B cell (primary cell): ENCODE results near the gene ZSCAN20. TPM values are rescaled to one million over a fixed set of nuclear protein-coding genes. Genes with fewer than 3 reads are reported as not detected.
"Not testable (repeated sequence)": the region's sequence is repeated elsewhere in the genome, so short reads cannot be mapped to it uniquely, and the experiment has no call there.

ENCODE experiments used
- ATAC-seq: fragments of 200-7000 bp; cut with Tn5 transposase; one replicate; pipeline ENCODE4 v1.10.0; 2021; ENCODE audit warnings: low read depth, mild to moderate bottlenecking, moderate number of reproducible peaks, moderate library complexity
- CTCF ChIA-PET: fragments of 350-600 bp; sonication (Branson Sonifier 250); formaldehyde crosslinking; loops from one replicate; lab custom pipeline; 2021; ENCODE audit warnings: antibody characterized with exemption, inconsistent platforms; lab: Charles Lee
- POLR2A ChIA-PET: fragments of 350-600 bp; sonication (Branson Sonifier 250); formaldehyde crosslinking; loops from one replicate; lab custom pipeline; 2021; ENCODE audit warnings: antibody characterized with exemption; lab: Charles Lee
- DNase-seq: peaks from one replicate; pipeline ENCODE4 v3.0.0; 2013
- H2AFZ ChIP-seq: 2 replicates; pipeline ENCODE4 v1.6.1; 2012; ENCODE audit warnings: mild to moderate bottlenecking, low read depth, low read length; ENCODE audit not compliant: insufficient read depth, poor library complexity, severe bottlenecking
- H3K27ac ChIP-seq, 2 donors: 1 replicate in 1 of 2; 2 replicates in 1 of 2; pipeline ENCODE4 v1.5.1; 2012 to 2013; ENCODE audit warnings: low read length in 2 of 2, mild to moderate bottlenecking in 2 of 2, moderate library complexity in 1 of 2
- H3K27me3 ChIP-seq, 4 experiments: fragments of 200-600 bp in 1 of 4; sonication (generic) in 1 of 4; replicated peaks in 1 of 4; 1 replicate in 2 of 4; 2 replicates in 2 of 4; pipeline versions ENCODE4 v1.6.1 to v1.7.0; 2013 to 2016; ENCODE audit warnings: low read length in 3 of 4, mild to moderate bottlenecking in 2 of 4, mixed read lengths in 1 of 4, moderate library complexity in 1 of 4; ENCODE audit not compliant: insufficient read depth in 4 of 4, control insufficient read depth in 3 of 4; ENCODE audit errors: control extremely low read depth in 1 of 4
- H3K36me3 ChIP-seq, 2 experiments: replicated peaks in 1 of 2; 1 replicate in 1 of 2; 2 replicates in 1 of 2; pipeline versions ENCODE4 v1.6.1 to v1.7.1; 2013; ENCODE audit warnings: low read length in 1 of 2; ENCODE audit not compliant: insufficient read depth in 2 of 2, control insufficient read depth in 1 of 2; ENCODE audit errors: control extremely low read depth in 1 of 2, extremely low read depth in 1 of 2
- H3K4me1 ChIP-seq, 2 donors: fragments of 200-600 bp in 1 of 2; sonication (generic) in 1 of 2; 1 replicate in 1 of 2; 2 replicates in 1 of 2; pipeline versions ENCODE4 v1.5.1 to v1.6.1; 2013 to 2017; ENCODE audit warnings: low read length in 2 of 2; ENCODE audit not compliant: control insufficient read depth in 2 of 2, insufficient read depth in 2 of 2
- H3K4me2 ChIP-seq: replicated peaks from 2 replicates; pipeline ENCODE3; 2012; ENCODE audit warnings: mild to moderate bottlenecking, low read depth, low read length; ENCODE audit not compliant: poor library complexity, severe bottlenecking
- H3K4me3 ChIP-seq, 5 experiments: fragments of 200-600 bp in 1 of 5; sonication (generic) in 1 of 5; 1 replicate in 3 of 5; 2 replicates in 2 of 5; pipeline versions ENCODE4 v1.5.1 to v1.7.0; 2011 to 2016; ENCODE audit warnings: low read length in 4 of 5, mild to moderate bottlenecking in 4 of 5, low read depth in 2 of 5, control low read depth in 1 of 5, moderate library complexity in 1 of 5; ENCODE audit not compliant: insufficient read depth in 1 of 5; ENCODE audit errors: control extremely low read depth in 1 of 5, extremely low read depth in 1 of 5
- H3K79me2 ChIP-seq: fragments of 200-600 bp; sonication (generic); one replicate; pipeline ENCODE4 v1.6.0; 2016; ENCODE audit warnings: low read length; ENCODE audit not compliant: control insufficient read depth, insufficient read depth
- H3K9ac ChIP-seq: fragments of 200-600 bp; sonication (generic); 2 replicates; pipeline ENCODE4 v1.6.1; 2017; ENCODE audit warnings: mild to moderate bottlenecking, low read length, moderate library complexity
- H3K9me3 ChIP-seq, 3 donors: one replicate each; pipeline versions ENCODE4 v1.6.1 to v1.7.1; 2013; ENCODE audit warnings: low read length in 2 of 3; ENCODE audit not compliant: control insufficient read depth in 2 of 3, insufficient read depth in 1 of 3; ENCODE audit errors: control extremely low read depth in 1 of 3
- H4K20me1 ChIP-seq: 2 replicates; pipeline ENCODE4 v1.6.0; 2012; ENCODE audit warnings: mild to moderate bottlenecking, low read length; ENCODE audit not compliant: insufficient read depth, control insufficient read depth, poor library complexity, severe bottlenecking
- H3K27ac Mint-ChIP-seq: one replicate; pipeline ENCODE4 v1.8.0; 2021; ENCODE audit warnings: mixed read lengths
- H3K27me3 Mint-ChIP-seq: one replicate; pipeline ENCODE4 v1.8.0; 2021; ENCODE audit warnings: mixed read lengths
- H3K4me1 Mint-ChIP-seq: one replicate; pipeline ENCODE4 v1.8.0; 2021; ENCODE audit warnings: mixed read lengths
- H3K4me3 Mint-ChIP-seq: one replicate; pipeline ENCODE4 v1.8.0; 2021; ENCODE audit warnings: mixed read lengths
- H3K9me3 Mint-ChIP-seq: one replicate; pipeline ENCODE4 v1.8.0; 2022; ENCODE audit warnings: mixed read lengths; ENCODE audit not compliant: insufficient read depth
- EZH2 ChIP-seq: IDR thresholded peaks from 2 replicates; pipeline ENCODE4 v1.6.1; 2012; ENCODE audit warnings: borderline replicate concordance, low read depth, mild to moderate bottlenecking, moderate library complexity, low read length; ENCODE audit not compliant: insufficient read depth, poor library complexity, severe bottlenecking
- WGBS: methylation state at CpG from one replicate; pipeline ENCODE4 v1.1.5; 2013; ENCODE audit warnings: missing lambda C conversion rate; ENCODE audit not compliant: insufficient coverage; 5-methylcytosine and 5-hydroxymethylcytosine counted together
- intact Hi-C: fragments of 100-400 bp; cut with micrococcal nuclease; formaldehyde crosslinking; loops from one replicate; pipeline ENCODE4 v1.10.0; 2022
- polyA plus RNA-seq: library from polyadenylated mRNA; depleted of rRNA; stranded (reverse); fragments of >200 nt; gene quantifications from 2 replicates; pipeline ENCODE4 v1.2.3, GENCODE V29; 2012
- total RNA-seq, 2 donors: library from RNA; stranded (reverse); fragments of 120-200 nt in 1 of 2; gene quantifications; 1 replicate in 1 of 2; 2 replicates in 1 of 2; pipeline versions ENCODE4 v1.2.3 to v1.2.4, GENCODE V29; 2013 to 2022
- TF ChIP-seq, protein P1 (sequence below): fragments of 200-600 bp; IDR thresholded peaks from one replicate; pipeline ENCODE4 v1.8.0; 2022; ENCODE audit warnings: antibody characterized with exemption, mild to moderate bottlenecking

The ZSCAN20 gene
- total and polyA plus RNA-seq, 2 donors (not counting 1 experiment from before 2014, with no cell fraction given), result 0.18 to 3.7 TPM

DNA sequence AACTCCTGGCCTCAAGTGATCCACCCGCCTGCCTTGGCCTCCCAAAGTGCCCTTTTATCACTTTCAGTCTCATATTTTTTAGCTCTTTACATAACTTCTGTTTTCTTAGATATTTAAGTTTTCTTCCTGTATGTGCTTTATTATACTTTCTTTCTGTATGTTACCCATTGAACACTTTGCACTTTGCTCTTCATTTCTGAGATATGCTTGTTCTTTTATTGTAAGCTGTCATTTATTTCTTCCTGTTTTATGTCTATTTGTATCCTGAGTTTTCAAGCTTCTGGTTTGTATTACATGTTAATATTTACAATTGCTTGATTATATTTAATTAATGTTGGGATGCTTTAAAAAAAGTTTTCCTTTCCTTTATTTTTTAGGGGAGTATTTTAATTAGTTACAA is 35.7 kb downstream of the ZSCAN20 start:
- Histone ChIP-seq H3K4me2 (no peak overlapping the region), H3K27me3 (no peaks in the 10 kb centered on the region), H3K9me3 (no peaks in the 10 kb centered on the region), H2AFZ (no peak overlapping the region), H3K36me3 (no peaks in the 10 kb centered on the region), H3K27ac (no peak overlapping the region), H3K4me1 (no peaks in the 10 kb centered on the region), H3K4me3 (no peak overlapping the region), H3K79me2 (no peaks in the 10 kb centered on the region), H3K9ac (no peak overlapping the region), H4K20me1 (no peaks in the 10 kb centered on the region)
- intact Hi-C loops, result no loop called here
- CTCF ChIA-PET, result no interaction called here
- WGBS, result no CpG with 5 or more reads among the region's 1 CpG
- ATAC-seq, result no peak
- H3K9me3 Mint-ChIP-seq, result no peaks in the 10 kb centered on the region
- H3K27ac Mint-ChIP-seq, result no peak overlapping the region
- H3K4me3 Mint-ChIP-seq, result no peak overlapping the region
- H3K27me3 Mint-ChIP-seq, result peaks cover 11% of the 10 kb centered on the region
- H3K4me1 Mint-ChIP-seq, result no peaks in the 10 kb centered on the region
- POLR2A ChIA-PET, result no interaction called here
- TF ChIP-seq, protein P1, sequence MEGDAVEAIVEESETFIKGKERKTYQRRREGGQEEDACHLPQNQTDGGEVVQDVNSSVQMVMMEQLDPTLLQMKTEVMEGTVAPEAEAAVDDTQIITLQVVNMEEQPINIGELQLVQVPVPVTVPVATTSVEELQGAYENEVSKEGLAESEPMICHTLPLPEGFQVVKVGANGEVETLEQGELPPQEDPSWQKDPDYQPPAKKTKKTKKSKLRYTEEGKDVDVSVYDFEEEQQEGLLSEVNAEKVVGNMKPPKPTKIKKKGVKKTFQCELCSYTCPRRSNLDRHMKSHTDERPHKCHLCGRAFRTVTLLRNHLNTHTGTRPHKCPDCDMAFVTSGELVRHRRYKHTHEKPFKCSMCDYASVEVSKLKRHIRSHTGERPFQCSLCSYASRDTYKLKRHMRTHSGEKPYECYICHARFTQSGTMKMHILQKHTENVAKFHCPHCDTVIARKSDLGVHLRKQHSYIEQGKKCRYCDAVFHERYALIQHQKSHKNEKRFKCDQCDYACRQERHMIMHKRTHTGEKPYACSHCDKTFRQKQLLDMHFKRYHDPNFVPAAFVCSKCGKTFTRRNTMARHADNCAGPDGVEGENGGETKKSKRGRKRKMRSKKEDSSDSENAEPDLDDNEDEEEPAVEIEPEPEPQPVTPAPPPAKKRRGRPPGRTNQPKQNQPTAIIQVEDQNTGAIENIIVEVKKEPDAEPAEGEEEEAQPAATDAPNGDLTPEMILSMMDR, result no peak
- TF ChIP-seq EZH2, result no peak
- no peak for DNase-seq

GRCh38 chr1:33509276-33509675 is 36.8 kb downstream of the ZSCAN20 start:
- intact Hi-C loops, H3K9me3 Mint-ChIP-seq, H3K27ac ChIP-seq, DNase-seq, ATAC-seq, H3K36me3 ChIP-seq, H3K4me3 Mint-ChIP-seq, H3K9ac ChIP-seq, H3K27ac Mint-ChIP-seq, H3K27me3 ChIP-seq, H3K79me2 ChIP-seq, H3K4me3 ChIP-seq, H3K4me1 ChIP-seq, H3K4me2 ChIP-seq, H4K20me1 ChIP-seq, H3K4me1 Mint-ChIP-seq, H3K9me3 ChIP-seq, H2AFZ ChIP-seq, POLR2A ChIA-PET, CTCF ChIA-PET: not testable (repeated sequence)
- WGBS, result 90% methylated on average over 10 of the region's 24 CpGs
- peaks cover 11% of the 10 kb centered on the region for H3K27me3 Mint-ChIP-seq
